Measurements from ENCODE around the gene HSPG2. TPM values are rescaled to one million over a fixed set of nuclear protein-coding genes. Genes with fewer than 3 reads are reported as not detected.

HSPG2 gene
- total RNA-seq, 2 experiments from 2014 or later, result 1.6 to 4.7 TPM

DNA sequence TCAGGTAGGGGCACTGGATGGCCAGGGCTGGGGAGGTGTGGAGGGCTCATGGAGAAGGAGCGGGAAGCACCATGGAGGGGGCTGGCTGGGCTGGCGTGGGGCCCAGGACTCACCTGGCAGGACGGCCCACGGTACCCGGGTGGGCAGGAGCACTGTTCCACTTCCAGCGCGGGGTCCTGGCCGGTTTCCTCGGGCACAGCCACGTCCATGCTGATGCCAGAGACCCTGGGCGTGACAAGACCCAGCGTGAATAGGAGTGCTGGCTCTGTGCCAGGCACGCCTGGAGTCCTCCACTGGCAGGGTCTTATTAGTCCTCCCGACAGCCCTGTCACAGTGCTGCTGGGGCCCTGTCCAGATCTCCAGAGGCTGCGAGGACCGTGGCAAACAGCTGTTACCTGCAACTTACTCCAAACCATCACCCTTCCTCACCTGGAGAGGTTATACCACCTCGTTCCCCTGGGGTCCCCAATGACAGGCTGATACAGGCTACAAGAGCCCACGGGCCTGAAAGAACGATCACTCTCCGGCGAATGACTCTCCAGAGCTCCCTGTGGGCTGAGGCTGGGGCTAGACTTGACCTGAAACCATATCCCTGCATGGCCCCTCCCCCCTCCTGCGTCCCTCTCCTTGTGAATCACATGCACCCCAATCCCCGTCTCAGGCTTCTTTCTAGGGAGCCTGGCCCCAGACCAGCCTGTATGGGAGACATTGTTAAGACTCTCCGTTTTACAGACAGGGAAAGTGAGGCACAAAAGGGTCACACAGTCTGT lies 62.1 kb downstream of the HSPG2 start:
- no peak overlapping the region for H3K27ac ChIP-seq (ENCODE audit: low read depth, low read length, poor library complexity, severe bottlenecking)
- no peaks in the 10 kb centered on the region for H3K9me3 ChIP-seq (ENCODE audit: low read length)
- ChIA-PET POLR2A (no interaction called here), CTCF (ENCODE audit: unreplicated experiment) (no interaction called here)
- H3K79me2 ChIP-seq (ENCODE audit: insufficient read depth, low read depth, low read length), result no peaks in the 10 kb centered on the region
- no peaks in the 10 kb centered on the region for H3K9me2 ChIP-seq (ENCODE audit: insufficient read depth, low read length)
- TF ChIP-seq CTCF (conservative IDR thresholded peaks at IDR 0.05; ENCODE audit: low read length), result no peak
- no peak for TF ChIP-seq EZH2phosphoT487 (IDR thresholded peaks at IDR 0.05; ENCODE audit: borderline replicate concordance, low read depth, low read length)
- no peaks in the 10 kb centered on the region for H3K36me3 ChIP-seq (ENCODE audit: insufficient read depth, low read length)
- H2AFZ ChIP-seq (ENCODE audit: low read length), result no peak overlapping the region
- peaks cover 8% of the 10 kb centered on the region for H3K4me1 ChIP-seq (ENCODE audit: insufficient read depth, low read length, poor library complexity, severe bottlenecking)
- DNase-seq (ENCODE audit: low spot score), result no peak
- no peak overlapping the region for H3K4me2 ChIP-seq (ENCODE audit: low read length)
- no peak overlapping the region for H3K4me3 ChIP-seq (ENCODE audit: low read depth, low read length, poor library complexity, severe bottlenecking)
- H4K20me1 ChIP-seq (ENCODE audit: insufficient read depth, low read length), result no peaks in the 10 kb centered on the region
- no TSS peak for BruUV-seq (replicated peaks)
- intact Hi-C loops (cut with micrococcal nuclease; ENCODE audit: unreplicated experiment), result no loop called here

DNA sequence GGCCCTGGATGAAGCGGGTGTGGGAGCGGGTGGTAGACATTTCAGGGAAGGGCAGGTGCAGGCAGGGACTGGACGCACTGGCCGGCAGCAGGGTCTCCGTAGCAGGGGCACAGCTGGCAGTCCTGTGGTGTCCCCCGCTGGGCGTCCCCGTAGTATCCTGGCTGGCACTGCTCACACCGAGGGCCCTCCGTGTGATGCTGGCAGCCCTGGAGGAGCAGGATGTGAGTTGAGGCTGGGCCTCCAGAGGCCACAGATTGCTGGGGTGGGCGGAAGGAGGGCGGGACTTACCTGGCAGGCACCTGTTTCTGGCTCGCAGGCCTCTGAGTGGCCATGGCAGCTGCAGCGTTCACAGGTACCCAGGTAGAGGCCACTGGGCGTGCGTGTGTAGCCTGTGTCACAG lies 62.8 kb downstream of the HSPG2 start:
- intact Hi-C loops (cut with micrococcal nuclease; ENCODE audit: unreplicated experiment), result no loop called here
- H3K79me2 ChIP-seq (ENCODE audit: insufficient read depth, low read depth, low read length), result no peaks in the 10 kb centered on the region

More for the DNA sequence above, 62.8 kb downstream of the HSPG2 start:
- Histone ChIP-seq H3K9me2 (ENCODE audit: insufficient read depth, low read length) (no peaks in the 10 kb centered on the region), H3K9me3 (ENCODE audit: low read length) (no peaks in the 10 kb centered on the region), H3K27ac (ENCODE audit: low read depth, low read length, poor library complexity, severe bottlenecking) (no peak overlapping the region), H3K4me3 (ENCODE audit: low read depth, low read length, poor library complexity, severe bottlenecking) (no peak overlapping the region), H3K4me1 (ENCODE audit: insufficient read depth, low read length, poor library complexity, severe bottlenecking) (peaks cover 8% of the 10 kb centered on the region), H2AFZ (ENCODE audit: low read length) (no peak overlapping the region), H3K36me3 (ENCODE audit: insufficient read depth, low read length) (no peaks in the 10 kb centered on the region), H4K20me1 (ENCODE audit: insufficient read depth, low read length) (no peaks in the 10 kb centered on the region), H3K4me2 (ENCODE audit: low read length) (no peak overlapping the region)
- no peak for DNase-seq (ENCODE audit: low spot score)
- ChIA-PET POLR2A (no interaction called here), CTCF (ENCODE audit: unreplicated experiment) (no interaction called here)
- BruUV-seq (replicated peaks), result no TSS peak
- TF ChIP-seq EZH2phosphoT487 (IDR thresholded peaks at IDR 0.05; ENCODE audit: borderline replicate concordance, low read depth, low read length), result no peak
- no peak for TF ChIP-seq CTCF (conservative IDR thresholded peaks at IDR 0.05; ENCODE audit: low read length)
